ENCODE results near the gene MED26. TPM values are rescaled to one million over a fixed set of nuclear protein-coding genes. Genes with fewer than 3 reads are reported as not detected.

MED26 gene, protein sequence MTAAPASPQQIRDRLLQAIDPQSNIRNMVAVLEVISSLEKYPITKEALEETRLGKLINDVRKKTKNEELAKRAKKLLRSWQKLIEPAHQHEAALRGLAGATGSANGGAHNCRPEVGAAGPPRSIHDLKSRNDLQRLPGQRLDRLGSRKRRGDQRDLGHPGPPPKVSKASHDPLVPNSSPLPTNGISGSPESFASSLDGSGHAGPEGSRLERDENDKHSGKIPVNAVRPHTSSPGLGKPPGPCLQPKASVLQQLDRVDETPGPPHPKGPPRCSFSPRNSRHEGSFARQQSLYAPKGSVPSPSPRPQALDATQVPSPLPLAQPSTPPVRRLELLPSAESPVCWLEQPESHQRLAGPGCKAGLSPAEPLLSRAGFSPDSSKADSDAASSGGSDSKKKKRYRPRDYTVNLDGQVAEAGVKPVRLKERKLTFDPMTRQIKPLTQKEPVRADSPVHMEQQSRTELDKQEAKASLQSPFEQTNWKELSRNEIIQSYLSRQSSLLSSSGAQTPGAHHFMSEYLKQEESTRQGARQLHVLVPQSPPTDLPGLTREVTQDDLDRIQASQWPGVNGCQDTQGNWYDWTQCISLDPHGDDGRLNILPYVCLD
- total RNA-seq (2021) = 11.4 and 13.0 TPM in 2 replicates
- long read RNA-seq, transcript MED26-202 (1 exons, 3,871 nt) = major isoform, 5 of 5 reads
- long read RNA-seq, partial matches to known transcripts = 0 of 5 reads
- long read RNA-seq, other reads (novel, unspliced or antisense) = 0 of 5 reads

- H3K9me3 ChIP-seq (ENCODE audit: control insufficient read depth, low read depth, low read length) = no peaks in the 10 kb centered on the region
- peak; percentile 94 for DNase-seq
- peaks cover 2% of the 10 kb centered on the region for H3K79me1 ChIP-seq (ENCODE audit: insufficient read depth, low read depth, low read length, poor library complexity, severe bottlenecking)
- no peak within 1 kb of the TSS for H3K18ac ChIP-seq (ENCODE audit: insufficient read length, low read depth, low read length)
- no peak within 1 kb of the TSS for H4K8ac ChIP-seq (replicated peaks; ENCODE audit: insufficient read length, low read depth, low read length)
- no peak within 1 kb of the TSS for H3K23ac ChIP-seq (ENCODE audit: insufficient read length, low read depth, low read length)
- H4K91ac ChIP-seq (ENCODE audit: insufficient read length, low read depth, low read length) = no peak within 1 kb of the TSS
- no peaks in the 10 kb centered on the region for H3K9me3 Mint-ChIP-seq
- H3K23me2 ChIP-seq (ENCODE audit: insufficient read length, low read depth, low read length, poor library complexity, severe bottlenecking) = peaks cover 9% of the 10 kb centered on the region
- H3K27ac ChIP-seq (ENCODE audit: insufficient read length, low read depth, low read length) = no peak within 1 kb of the TSS
- no peak within 1 kb of the TSS for H3T11ph ChIP-seq (ENCODE audit: low read length)
- H2AFZ ChIP-seq (ENCODE audit: low read length) = no peak within 1 kb of the TSS
- H3K14ac ChIP-seq (ENCODE audit: insufficient read depth, low read length) = peak within 1 kb of the TSS; percentile 7; the same call in 1 of the 2 replicates
- H3K27me3 Mint-ChIP-seq (ENCODE audit: low read depth) = no peaks in the 10 kb centered on the region
- no peaks in the 10 kb centered on the region for H3K27me3 ChIP-seq (ENCODE audit: insufficient read depth, low read length)
- H2BK20ac ChIP-seq (ENCODE audit: low read depth, low read length, poor library complexity, severe bottlenecking) = no peak within 1 kb of the TSS
- peak within 1 kb of the TSS; percentile 97 for H3K4me3 Mint-ChIP-seq
- H2BK5ac ChIP-seq (ENCODE audit: insufficient read length, low read length) = no peak within 1 kb of the TSS
- H3K4me1 Mint-ChIP-seq = peaks cover 28 to 30% of the 10 kb centered on the region in 2 experiments
- peak within 1 kb of the TSS; percentile 73 for H3K9ac ChIP-seq (ENCODE audit: extremely low read depth, insufficient read length, low read length)
- no peak for TF ChIP-seq CTCF (conservative IDR thresholded peaks at IDR 0.05)
- no peak within 1 kb of the TSS for H2AK5ac ChIP-seq (ENCODE audit: insufficient read length, low read length)
- H4K20me1 ChIP-seq (ENCODE audit: control insufficient read depth, insufficient read depth, insufficient read length) = no peaks in the 10 kb centered on the region
- H3K56ac ChIP-seq (ENCODE audit: insufficient read length, low read depth, low read length) = no peak within 1 kb of the TSS
- H2BK15ac ChIP-seq (ENCODE audit: low read depth, low read length) = no peak within 1 kb of the TSS
- no peak within 1 kb of the TSS for H2BK120ac ChIP-seq (ENCODE audit: low read depth, low read length, poor library complexity, severe bottlenecking)
- peaks cover 27% of the 10 kb centered on the region; the same call in 1 of the 2 replicates for H3K79me2 ChIP-seq (ENCODE audit: insufficient read depth, low read length)
- H4K5ac ChIP-seq (ENCODE audit: insufficient read length, low read depth, low read length) = no peak within 1 kb of the TSS
- WGBS (ENCODE audit: extremely low coverage, insufficient read length, low lambda C conversion rate) = no CpG with 5 or more reads among the region's 98 CpGs
- H3K4me2 ChIP-seq (ENCODE audit: insufficient read depth, insufficient read length, low read length) = peak within 1 kb of the TSS; percentile 92
- H3K4me1 ChIP-seq (ENCODE audit: insufficient read depth, low read length) = no peaks in the 10 kb centered on the region
- H3K27ac Mint-ChIP-seq = peak within 1 kb of the TSS; percentile 96 to 99 (median 99)
- no peak within 1 kb of the TSS for H2BK12ac ChIP-seq (ENCODE audit: insufficient read length, low read depth, low read length)
- H3K4ac ChIP-seq (ENCODE audit: low read depth, low read length) = no peak within 1 kb of the TSS
- H3K36me3 Mint-ChIP-seq (ENCODE audit: insufficient read depth in 1 of 3, low read depth in 3 of 3) = peaks cover 5 to 25% (median 17%) of the 10 kb centered on the region in 3 experiments; a peak in 5 of 7 replicates
Observed at GRCh38 chr19:16628183-16628983, at the start of gene MED26. Gene MED26 (minus strand): TSS chr19:16628204. CDS start chr19:16627943, 261 bp downstream.
